PC-3 (cell line): ENCODE measurements around the gene CRADD. TPM values are rescaled to one million over a fixed set of nuclear protein-coding genes. Genes with fewer than 3 reads are reported as not detected.

Source experiments
- ATAC-seq: fragments of 200-7000 bp; cut with Tn5 transposase; 2 replicates; pipeline ENCODE4 v1.9.1; 2020; ENCODE audit warnings: mild to moderate bottlenecking, moderate library complexity
- BruUV-seq: library from RNA; stranded (reverse); fragments of 400-500 nt; replicated peaks from 2 replicates; lab custom pipeline; 2021; lab: Mats Ljungman, UMichigan
- CTCF ChIA-PET: fragments of 300-600 bp; sonication (Branson Sonifier 250); formaldehyde crosslinking; loops from one replicate; lab custom pipeline; 2022; ENCODE audit warnings: antibody characterized with exemption; lab: Charles Lee
- POLR2A ChIA-PET: fragments of 300-600 bp; sonication (Branson Sonifier 250); formaldehyde crosslinking; loops from one replicate; lab custom pipeline; 2022; ENCODE audit warnings: antibody characterized with exemption; ENCODE audit not compliant: unreplicated experiment; lab: Charles Lee
- DNase-seq: peaks from one replicate; pipeline ENCODE4 v3.0.0-alpha.2; 2015
- H2AFZ ChIP-seq: fragments of 300-600 bp; sonication (generic); 2 replicates; pipeline ENCODE4 v1.6.0; 2016; ENCODE audit warnings: antibody characterized with exemption, low read length
- H3F3A ChIP-seq: fragments of 300-600 bp; sonication (generic); one replicate; pipeline ENCODE4 v1.6.0; 2017; ENCODE audit warnings: antibody characterized with exemption, low read length, control low read depth, mild to moderate bottlenecking; ENCODE audit not compliant: unreplicated experiment
- H3K27ac ChIP-seq: fragments of 300-600 bp; sonication (generic); 2 replicates; pipeline ENCODE4 v1.5.1; 2016; ENCODE audit warnings: mild to moderate bottlenecking, low read length
- H3K27me3 ChIP-seq: fragments of 300-600 bp; sonication (generic); 2 replicates; pipeline ENCODE4 v1.6.1; 2016; ENCODE audit warnings: low read length, mixed read lengths
- H3K36me3 ChIP-seq: fragments of 300-600 bp; sonication (generic); 2 replicates; pipeline ENCODE4 v1.6.1; 2016; ENCODE audit warnings: low read depth, mixed run types, low read length, mixed read lengths
- H3K4me1 ChIP-seq: fragments of 300-600 bp; sonication (generic); 2 replicates; pipeline ENCODE4 v1.5.1; 2016; ENCODE audit warnings: low read length; ENCODE audit not compliant: insufficient read depth
- H3K4me2 ChIP-seq: fragments of 300-600 bp; sonication (generic); 2 replicates; pipeline ENCODE4 v1.6.0; 2016; ENCODE audit warnings: low read length
- H3K4me3 ChIP-seq: fragments of 300-600 bp; sonication (generic); 2 replicates; pipeline ENCODE4 v1.5.1; 2016; ENCODE audit warnings: mild to moderate bottlenecking, low read length, mixed read lengths
- H3K79me2 ChIP-seq: fragments of 300-600 bp; sonication (generic); 2 replicates; pipeline ENCODE4 v1.6.1; 2017; ENCODE audit warnings: low read length, mixed read lengths
- H3K9ac ChIP-seq: fragments of 300-600 bp; sonication (generic); 2 replicates; pipeline ENCODE4 v1.6.0; 2016; ENCODE audit warnings: mild to moderate bottlenecking, low read length
- H3K9me2 ChIP-seq: fragments of 300-600 bp; sonication (generic); replicated peaks from 2 replicates; pipeline ENCODE4 v1.6.1; 2016; ENCODE audit warnings: mixed run types, low read length, mixed read lengths
- H3K9me3 ChIP-seq: fragments of 300-600 bp; sonication (generic); 2 replicates; pipeline ENCODE4 v1.6.1; 2016; ENCODE audit warnings: low read length, mixed read lengths
- H4K20me1 ChIP-seq: fragments of 300-600 bp; sonication (generic); 2 replicates; pipeline ENCODE4 v1.6.1; 2016; ENCODE audit warnings: low read length, mixed read lengths
- CTCF ChIP-seq: fragments of 300-600 bp; sonication (generic); conservative IDR thresholded peaks from 2 replicates; pipeline ENCODE4 v1.5.1; 2017; ENCODE audit warnings: antibody characterized with exemption, low read depth, mild to moderate bottlenecking, low read length
- EZH2 ChIP-seq: fragments of 300-600 bp; sonication (generic); IDR thresholded peaks from one replicate; pipeline ENCODE4 v1.6.1; 2017; ENCODE audit warnings: antibody characterized with exemption, mild to moderate bottlenecking, low read length; ENCODE audit not compliant: unreplicated experiment
- EZH2phosphoT487 ChIP-seq: fragments of 300-600 bp; sonication (generic); IDR thresholded peaks from 2 replicates; pipeline ENCODE4 v1.6.1; 2018; ENCODE audit warnings: mild to moderate bottlenecking, antibody characterized with exemption, low read length, borderline replicate concordance
- intact Hi-C: fragments of 100-400 bp; cut with micrococcal nuclease; formaldehyde crosslinking; loops from 2 replicates; pipeline ENCODE4 v1.9.0; 2023
- total RNA-seq: library from RNA; depleted of rRNA; stranded (reverse); fragments of >200 nt; gene quantifications from 2 replicates; pipeline ENCODE4 v1.2.3, GENCODE V29; 2014

The CRADD gene
- total RNA-seq, 1 experiment from 2014 or later, result 11.4 TPM

DNA sequence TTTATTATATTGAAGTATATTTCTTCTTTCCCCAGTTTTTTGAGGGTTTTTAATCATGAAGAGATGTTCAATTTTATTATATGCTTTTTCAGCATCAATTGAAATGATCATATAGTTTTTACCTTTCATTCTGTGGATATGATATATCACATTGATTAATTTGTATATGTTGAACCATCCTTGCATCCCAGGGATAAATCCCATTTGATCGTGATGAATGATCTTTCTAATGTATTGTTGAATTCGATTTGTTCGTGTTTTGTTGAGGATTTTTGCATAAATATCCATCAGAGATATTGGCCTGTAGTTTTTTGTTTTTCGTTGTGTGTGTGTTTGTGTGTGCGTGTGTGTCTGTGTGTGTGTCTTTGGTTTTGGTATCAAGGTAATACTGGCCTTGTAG, 196.4 kb downstream of the CRADD start:
- TF ChIP-seq EZH2phosphoT487 (no peak), EZH2 (no peak), CTCF (no peak)
- no peak for ATAC-seq
- Histone ChIP-seq H3F3A (no peaks in the 10 kb centered on the region), H3K9me3 (peaks cover 37% of the 10 kb centered on the region; the same call in 1 of the 2 replicates), H3K9me2 (no peaks in the 10 kb centered on the region), H3K4me3 (no peak overlapping the region), H3K79me2 (no peaks in the 10 kb centered on the region), H3K9ac (no peak overlapping the region), H3K27ac (no peak overlapping the region), H3K4me1 (no peaks in the 10 kb centered on the region), H4K20me1 (no peaks in the 10 kb centered on the region), H3K36me3 (no peaks in the 10 kb centered on the region; the same call in 1 of the 2 replicates), H2AFZ (no peak overlapping the region), H3K27me3 (no peaks in the 10 kb centered on the region), H3K4me2 (no peak overlapping the region)
- CTCF ChIA-PET, result no interaction called here
- intact Hi-C loops, result no loop called here
- POLR2A ChIA-PET, result no interaction called here
- DNase-seq, result no peak
- no TSS peak for BruUV-seq

DNA sequence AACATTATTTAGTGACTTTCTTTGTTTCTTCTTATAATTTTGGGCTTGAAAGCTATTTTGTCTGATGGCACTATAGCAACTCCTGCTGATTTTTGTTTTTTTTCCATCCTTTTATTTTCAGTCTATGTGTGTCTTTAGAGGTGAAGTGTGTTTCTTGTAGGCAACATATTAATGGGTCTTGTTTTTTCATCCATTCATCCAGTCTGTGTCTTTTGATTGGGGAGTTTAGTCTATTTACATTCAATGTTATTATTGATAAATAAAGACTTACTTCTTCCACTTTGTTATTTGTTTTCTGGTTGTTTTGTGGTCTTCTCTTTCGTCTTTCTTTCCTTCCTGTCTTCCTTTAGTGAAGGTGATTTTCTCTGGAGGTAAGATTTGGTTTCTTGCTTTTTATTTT, 198.0 kb downstream of the CRADD start:
- peaks cover 30% of the 10 kb centered on the region; the same call in 1 of the 2 replicates for H3K9me3 ChIP-seq
- H3K4me1 ChIP-seq, result no peaks in the 10 kb centered on the region
- no peak for DNase-seq
- no peaks in the 10 kb centered on the region for H3K27me3 ChIP-seq
- H3K27ac ChIP-seq, result no peak overlapping the region
- H2AFZ ChIP-seq, result no peak overlapping the region
- ChIA-PET POLR2A (no interaction called here), CTCF (no interaction called here)
- no TSS peak for BruUV-seq
- no peaks in the 10 kb centered on the region; the same call in 1 of the 2 replicates for H3K36me3 ChIP-seq
- intact Hi-C loops, result no loop called here
- H3F3A ChIP-seq, result no peaks in the 10 kb centered on the region
- no peak overlapping the region for H3K4me3 ChIP-seq
- no peaks in the 10 kb centered on the region for H4K20me1 ChIP-seq
- H3K4me2 ChIP-seq, result no peak overlapping the region
- H3K9ac ChIP-seq, result no peak overlapping the region
- no peaks in the 10 kb centered on the region for H3K79me2 ChIP-seq
- no peak for TF ChIP-seq CTCF
- no peak for TF ChIP-seq EZH2
- no peak for TF ChIP-seq EZH2phosphoT487
- ATAC-seq, result no peak
- no peaks in the 10 kb centered on the region for H3K9me2 ChIP-seq

DNA sequence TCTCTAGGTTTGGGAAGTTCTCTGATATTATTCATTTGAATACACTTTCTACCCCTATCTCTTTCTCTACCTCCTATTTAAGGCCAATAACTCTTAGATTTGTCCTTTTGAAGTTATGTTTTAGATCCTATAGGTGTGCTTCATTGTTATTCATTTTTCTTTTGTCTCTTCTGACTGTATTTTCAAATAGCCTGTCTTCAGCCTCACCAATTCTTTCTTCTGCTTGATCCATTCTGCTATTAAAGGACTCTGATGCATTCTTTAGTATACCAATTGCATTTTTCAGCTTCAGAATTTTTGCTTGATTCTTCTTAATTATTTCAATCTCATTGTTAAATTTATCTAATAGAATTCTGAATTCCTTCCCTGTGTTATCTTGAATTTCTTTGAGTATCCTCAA, 199.2 kb downstream of the CRADD start:
- no peaks in the 10 kb centered on the region for H3K27me3 ChIP-seq
- peaks cover 30% of the 10 kb centered on the region; the same call in 1 of the 2 replicates for H3K9me3 ChIP-seq
- no peak overlapping the region for H3K4me3 ChIP-seq
- TF ChIP-seq CTCF, result no peak
- no peak for TF ChIP-seq EZH2phosphoT487
- no peak for TF ChIP-seq EZH2
- no peaks in the 10 kb centered on the region for H3F3A ChIP-seq
- H3K4me1 ChIP-seq, result no peaks in the 10 kb centered on the region
- no peaks in the 10 kb centered on the region for H3K79me2 ChIP-seq
- ChIA-PET POLR2A (no interaction called here), CTCF (no interaction called here)
- ATAC-seq (no peak), DNase-seq (no peak)
- no peaks in the 10 kb centered on the region for H3K9me2 ChIP-seq
- H3K36me3 ChIP-seq, result no peaks in the 10 kb centered on the region; the same call in 1 of the 2 replicates
- no TSS peak for BruUV-seq
- no peak overlapping the region for H2AFZ ChIP-seq
- intact Hi-C loops, result no loop called here
- no peak overlapping the region for H3K27ac ChIP-seq
- H3K4me2 ChIP-seq, result no peak overlapping the region
- H4K20me1 ChIP-seq, result no peaks in the 10 kb centered on the region
- no peak overlapping the region for H3K9ac ChIP-seq
